DMS79 (cell line): ENCODE measurements around the gene ANO6.
"Not testable (repeated sequence)": the region's sequence is repeated elsewhere in the genome, so short reads cannot be mapped to it uniquely, and the experiment has no call there.

Source experiments
- DNase-seq: peaks from one replicate; lab custom pipeline; 2025; lab: John Stamatoyannopoulos, UW

The ANO6 gene

DNA sequence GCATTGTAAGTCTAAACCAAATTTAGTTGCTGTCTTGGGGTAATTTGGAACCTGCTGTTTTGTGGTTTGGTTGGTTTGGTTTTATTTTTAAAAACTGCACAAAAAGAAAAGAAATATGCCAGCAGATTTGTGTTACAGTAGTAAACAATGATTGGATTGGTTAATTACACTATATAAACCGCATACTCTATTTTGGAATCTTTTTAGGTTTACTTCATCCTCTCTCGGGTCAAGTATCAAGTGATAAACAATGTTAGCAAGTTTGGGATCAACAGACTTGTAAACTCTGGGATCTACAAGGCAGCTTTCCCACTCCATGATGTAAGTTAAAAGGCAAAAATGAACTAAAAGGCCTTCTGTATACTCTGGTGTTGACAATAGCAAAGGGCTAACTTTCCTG, 132.4 kb downstream of the ANO6 start:
- DNase-seq = no peak

DNA sequence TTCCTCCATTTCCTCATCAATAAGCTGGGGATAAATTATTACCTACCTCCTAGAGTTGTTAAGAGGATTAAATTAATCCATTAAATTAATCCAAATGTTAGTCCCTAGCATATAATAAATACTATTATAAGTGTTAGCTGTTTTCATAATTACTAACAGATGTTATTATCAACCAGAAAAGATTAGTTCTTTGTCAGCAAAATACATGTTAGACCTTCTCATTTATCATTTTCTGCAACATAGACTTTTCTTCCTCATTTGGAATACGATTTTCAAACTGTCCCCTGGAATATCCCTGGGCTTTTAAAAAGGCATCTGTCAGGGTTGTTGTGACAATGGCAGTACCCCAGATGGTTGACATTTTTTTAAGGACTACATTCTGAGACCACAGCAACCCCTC, 133.1 kb downstream of the ANO6 start:
- no peak for DNase-seq

DNA sequence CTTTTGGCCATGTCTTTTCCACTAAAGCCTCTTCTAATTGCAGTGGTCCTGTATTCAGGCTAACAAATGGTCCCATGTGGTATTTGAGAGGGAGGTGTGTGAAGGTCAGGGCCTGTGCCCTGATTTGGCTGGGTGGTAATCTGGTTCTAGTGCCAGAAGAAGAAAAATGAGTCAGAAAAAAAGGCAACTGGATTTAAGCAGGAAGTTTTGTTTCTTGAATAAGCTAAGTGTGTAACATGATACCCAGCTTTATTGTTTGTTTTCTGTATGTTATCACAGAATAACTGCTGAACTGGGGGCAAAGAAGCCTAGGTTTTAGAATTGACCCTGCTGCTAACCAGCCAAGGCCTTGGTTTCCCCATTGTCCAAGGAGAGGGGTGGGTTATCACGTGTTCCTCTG, 134.0 kb downstream of the ANO6 start:
- no peak for DNase-seq

DNA sequence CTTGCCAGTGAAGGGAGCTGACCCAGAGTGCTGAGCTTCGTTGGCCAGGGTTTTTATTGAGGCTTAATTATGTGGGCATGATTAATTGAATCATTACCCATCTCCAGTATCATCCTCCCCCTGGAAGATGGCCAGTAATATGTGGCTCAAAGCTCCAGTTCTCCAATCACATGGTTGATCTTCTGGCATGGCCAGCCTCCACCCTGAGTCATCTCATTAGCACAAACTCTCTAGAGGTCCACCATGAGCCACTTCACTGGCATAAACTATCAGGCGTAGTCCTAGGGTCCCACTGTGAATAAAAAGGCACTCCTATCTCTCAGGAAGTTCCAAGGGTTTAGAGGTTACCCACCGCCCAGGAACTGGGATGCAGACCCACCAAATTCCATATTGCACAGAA, 135.0 kb downstream of the ANO6 start:
- no peak for DNase-seq

DNA sequence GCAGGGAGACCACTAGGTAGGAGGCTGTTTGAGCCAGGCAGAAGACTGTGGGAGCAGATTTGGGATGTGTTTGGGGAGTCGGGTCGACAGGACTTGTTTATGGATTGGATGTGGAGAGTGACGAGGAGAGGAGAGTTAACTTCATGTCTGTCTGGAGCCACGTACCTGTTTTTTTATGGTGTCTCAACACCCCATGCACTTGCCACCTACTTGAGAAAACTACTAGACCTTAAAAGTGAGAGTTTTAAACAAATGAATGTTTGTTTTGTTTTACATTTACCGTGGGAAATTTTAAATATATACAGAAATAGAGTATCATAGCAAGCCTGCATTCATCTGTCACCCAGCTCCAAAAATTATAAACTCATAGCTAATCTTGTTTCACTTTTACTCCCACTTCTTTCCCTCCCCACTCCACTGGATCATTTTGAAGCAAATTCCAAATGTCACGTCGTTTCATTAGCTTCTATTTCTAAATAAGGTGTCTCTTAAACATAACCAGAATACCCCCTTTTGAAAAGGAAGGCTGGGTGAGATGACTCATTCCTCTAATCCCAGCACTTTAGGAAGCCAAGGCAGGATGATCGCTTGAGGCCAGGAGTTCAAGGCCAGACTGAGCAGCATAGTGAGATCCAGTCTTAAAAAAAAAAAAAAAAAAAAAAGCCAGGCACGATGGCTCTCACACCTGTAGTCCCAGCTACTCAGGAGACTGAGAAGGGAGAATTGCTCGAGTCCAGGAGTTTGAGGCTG, 136.2 kb downstream of the ANO6 start:
- DNase-seq = no peak

DNA sequence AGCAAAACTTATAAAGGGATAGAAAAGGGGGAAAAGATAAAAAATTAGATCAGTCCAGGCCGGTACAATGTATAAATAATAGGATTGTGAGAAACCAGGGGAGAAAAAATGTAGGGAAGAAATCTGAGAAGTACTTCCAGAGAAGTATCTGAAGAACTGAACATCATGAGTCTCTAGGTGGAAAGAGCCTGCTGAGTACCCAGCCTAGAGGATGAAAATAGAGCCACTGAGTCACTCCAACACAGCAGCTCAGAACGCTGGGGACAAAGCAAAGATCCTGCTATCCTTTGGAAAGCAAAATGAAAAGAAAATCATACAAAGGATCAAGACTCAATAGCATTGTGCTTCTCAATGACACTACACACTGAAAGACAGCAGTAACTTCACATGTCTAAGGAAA, 138.0 kb downstream of the ANO6 start:
- DNase-seq = no peak

DNA sequence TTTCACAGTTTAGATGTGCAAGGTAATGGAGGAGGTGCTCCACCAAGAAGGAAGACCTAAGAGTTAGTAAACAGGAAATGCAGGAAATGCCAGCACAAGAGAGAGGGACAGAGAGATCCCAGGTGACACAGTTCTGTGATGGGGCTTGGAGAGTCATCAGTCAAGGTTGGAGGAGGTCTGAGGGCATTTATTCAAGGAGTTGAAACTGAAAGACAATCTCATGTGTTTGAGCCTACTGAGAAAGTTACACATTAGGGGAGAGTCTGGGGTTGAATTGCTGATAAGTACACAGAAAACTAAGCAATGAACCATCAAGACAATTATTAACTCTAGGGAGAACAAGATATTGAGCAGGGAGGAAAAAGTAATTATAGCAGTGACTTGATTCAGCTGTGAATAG, 138.5 kb downstream of the ANO6 start:
- DNase-seq = no peak

DNA sequence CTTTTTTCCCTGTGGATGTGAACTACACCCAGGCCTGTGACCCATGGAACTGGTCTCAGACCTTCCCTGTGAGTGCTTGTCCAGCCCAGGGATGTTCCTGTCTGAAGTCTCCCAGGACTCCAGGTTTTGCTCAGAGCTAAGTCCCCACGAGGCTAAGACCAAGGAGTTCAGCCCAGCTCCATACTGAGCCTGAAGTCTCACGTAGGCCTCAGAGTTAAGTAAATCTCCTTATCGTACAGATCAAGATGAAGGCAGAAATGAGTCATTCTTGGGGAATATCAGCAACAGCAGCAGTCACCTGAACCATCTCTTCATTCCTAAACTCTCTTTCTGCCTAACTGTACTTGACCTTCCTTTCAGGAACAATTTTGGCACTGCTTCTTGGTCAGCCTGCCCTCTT, 139.8 kb downstream of the ANO6 start:
- no peak for DNase-seq

DNA sequence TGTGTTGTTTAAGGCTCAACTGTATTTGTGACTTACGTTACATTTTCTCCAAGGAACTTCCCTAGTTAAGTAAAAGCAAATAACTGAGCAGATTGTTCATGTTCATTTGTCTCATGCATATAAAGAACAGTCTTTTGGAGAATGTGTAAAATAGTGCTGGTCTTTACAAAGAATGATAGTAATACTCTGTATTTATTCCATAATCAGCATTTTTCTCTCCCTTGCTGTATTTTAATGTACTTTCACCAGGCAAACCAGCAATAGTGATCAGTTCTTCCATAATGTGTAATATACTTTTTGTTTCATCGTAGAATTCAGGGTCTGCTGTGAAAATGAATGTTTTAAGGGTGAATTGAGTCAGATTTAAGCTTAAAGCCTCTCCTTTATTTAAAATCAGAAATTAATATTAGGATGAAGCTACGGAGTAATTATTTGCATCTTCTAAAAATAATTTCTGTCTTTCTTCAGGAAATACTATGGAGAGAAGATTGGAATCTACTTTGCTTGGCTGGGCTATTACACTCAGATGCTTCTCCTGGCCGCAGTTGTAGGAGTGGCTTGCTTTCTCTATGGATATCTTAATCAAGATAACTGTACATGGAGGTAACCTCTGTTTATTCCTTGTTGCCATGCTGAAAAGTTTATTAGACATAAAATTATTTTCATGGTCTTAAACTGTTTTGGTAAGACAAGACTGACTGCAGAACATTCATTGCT, 141.1 kb downstream of the ANO6 start:
- DNase-seq = no peak

DNA sequence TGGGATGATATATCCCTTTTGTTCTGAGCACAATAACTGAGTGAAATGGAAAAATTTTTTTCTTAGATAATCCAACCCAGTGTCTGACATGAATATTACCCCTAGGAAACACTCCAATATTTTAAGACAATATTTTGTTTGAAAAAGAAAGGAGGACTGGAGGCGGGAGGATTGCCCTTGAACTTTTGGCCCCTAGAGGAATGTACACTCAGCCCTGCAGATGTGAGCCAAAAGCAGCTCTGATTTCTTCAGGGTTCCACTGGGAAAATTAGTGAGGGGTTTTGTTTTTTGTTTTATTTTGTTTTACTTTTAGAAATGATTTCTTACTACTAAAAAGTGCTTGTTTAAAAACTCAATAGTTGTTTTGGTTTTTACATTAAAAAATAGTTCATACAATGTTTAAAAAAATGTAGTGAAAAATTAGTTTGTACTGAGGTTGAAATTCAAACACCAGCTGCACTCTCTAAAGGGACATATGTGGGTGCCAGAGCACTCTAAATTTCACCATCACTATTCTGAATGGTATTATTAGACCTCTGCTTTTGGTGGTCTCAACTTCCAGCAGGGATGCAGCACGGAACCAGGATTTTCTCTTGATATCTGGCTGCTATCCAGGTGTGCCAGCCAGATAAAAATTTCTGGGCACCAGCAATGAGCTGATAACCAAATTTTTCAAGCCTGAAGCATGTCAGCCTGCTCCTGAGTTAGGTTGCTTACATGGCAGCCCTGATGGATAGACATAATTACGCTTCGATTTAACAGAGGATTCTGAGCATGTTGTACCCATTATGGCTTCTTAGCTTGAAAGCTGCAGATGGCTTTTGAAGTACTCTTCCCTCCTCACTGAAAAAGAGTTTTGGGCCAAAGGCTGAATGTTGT, 141.9 kb downstream of the ANO6 start:
- DNase-seq = no peak

DNA sequence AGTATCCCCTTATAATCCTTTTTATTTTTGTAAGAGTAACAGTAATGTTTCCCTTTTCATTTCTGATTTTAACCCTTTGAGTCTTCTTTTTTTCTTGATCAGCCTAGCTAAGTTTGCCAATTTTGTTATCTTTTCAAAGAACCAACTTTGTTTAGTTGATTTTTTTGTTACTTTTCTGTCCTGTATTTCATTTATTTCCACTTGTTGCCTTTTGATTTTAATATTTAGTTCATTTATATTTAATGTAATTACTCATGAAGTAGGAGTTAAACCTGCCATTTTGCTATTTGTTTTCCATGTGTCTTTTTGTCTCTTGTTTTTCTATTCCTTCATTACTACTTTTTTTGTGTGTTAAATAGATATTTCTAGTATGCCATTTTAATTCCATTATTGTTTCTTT, 146.4 kb downstream of the ANO6 start:
- DNase-seq = no peak

DNA sequence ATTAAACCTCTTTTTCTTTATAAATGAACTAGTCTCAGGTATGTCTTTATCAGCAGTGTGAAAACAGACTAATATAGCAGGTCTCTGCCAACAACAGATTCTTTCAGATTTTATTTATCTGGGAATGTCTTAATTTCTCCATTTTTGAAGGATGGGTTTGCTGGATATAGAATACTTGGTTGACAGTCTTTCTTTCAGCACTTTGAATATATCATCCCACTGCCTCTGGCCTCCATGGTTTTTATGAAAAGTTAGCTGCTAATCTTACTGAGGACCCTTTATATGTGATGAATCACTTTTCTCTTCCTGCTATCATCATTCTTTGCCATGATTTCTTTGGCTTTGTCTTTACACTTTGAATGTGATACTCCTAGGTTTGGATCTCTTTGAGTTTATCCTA, 148.0 kb downstream of the ANO6 start:
- DNase-seq = no peak

DNA sequence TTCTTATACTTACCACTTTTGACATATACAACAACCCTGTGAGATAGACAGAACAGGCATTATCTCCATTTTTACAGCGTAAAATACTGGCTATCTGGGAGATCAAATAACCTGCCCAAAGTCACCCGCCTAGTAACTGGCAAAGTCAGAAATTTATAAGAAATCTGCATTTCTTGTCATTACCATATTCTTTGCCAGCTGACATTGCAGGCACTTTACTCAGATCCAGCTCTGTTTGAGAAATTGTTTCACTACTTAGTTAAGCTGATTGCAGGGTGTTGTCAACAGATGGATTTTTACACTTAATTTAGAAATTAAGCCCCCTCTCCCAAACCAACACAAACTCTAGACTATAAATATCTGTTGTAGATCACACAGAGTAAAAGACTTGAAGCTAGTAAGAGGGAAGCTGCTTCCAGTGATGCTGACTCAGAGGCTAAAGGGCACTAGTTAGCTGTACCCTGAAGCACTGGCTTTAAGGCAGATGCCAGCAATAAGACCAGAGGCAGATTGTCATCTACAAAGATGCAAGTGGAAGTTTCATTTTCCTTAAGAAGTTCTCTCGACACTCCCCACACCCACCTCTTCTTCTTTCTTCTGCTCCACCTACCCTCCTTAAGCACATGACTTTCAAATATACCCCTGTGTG, 153.1 kb downstream of the ANO6 start:
- DNase-seq = no peak

DNA sequence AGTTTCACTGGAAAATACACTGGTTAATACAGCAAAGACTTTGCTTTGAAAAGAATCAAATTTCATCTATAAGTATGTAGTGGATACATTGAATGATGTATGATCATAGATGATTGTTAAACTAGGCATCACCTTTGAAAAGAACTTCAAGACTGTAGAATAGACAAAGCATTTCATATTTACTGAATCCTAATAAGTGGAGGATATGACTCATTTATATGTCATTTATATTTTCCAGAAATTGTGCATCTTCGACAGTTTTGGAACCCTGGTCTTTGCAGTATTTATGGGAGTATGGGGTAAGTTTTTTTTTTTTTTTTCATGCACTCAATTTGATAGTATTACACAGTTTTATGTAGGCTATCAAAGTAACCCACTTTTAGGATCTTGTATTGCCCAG, 161.9 kb downstream of the ANO6 start:
- no peak for DNase-seq

DNA sequence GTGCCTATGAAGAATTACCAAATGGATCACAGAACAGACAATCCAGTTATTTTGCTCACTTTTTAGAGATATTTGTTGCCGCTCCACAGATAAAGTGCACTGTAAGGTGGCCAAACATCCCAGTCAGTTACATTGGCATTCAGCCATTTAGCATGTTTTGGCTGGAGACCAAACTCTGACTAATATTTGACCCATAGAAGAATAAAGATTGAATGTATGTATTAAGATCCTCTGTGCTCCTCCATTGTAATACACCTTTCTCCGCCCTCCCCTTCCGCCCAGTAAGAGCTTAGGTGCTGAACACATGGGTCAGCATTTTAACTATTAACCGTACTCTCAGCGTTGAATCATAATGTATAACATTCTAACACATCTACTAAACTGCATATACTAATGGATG, 163.4 kb downstream of the ANO6 start:
- DNase-seq = no peak

DNA sequence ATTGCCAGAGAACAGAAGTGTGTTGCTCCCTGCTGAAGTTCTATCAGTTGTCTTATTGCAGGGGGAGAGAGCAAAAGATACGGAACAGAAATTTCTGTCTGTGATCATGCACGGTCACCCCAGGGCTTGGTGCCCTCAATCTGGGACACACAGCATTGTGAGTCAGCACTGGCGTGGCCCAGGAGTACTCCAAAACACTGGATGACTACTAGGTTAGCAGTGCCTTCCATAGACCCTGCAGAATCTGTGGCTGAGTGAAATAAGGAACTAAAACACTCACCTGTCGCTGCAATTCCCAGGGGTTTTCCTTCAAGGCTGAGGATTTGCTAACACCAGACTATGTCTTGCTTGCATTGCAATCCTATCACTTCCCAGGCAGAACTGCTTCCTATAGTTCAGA, 165.5 kb downstream of the ANO6 start:
- no peak for DNase-seq

DNA sequence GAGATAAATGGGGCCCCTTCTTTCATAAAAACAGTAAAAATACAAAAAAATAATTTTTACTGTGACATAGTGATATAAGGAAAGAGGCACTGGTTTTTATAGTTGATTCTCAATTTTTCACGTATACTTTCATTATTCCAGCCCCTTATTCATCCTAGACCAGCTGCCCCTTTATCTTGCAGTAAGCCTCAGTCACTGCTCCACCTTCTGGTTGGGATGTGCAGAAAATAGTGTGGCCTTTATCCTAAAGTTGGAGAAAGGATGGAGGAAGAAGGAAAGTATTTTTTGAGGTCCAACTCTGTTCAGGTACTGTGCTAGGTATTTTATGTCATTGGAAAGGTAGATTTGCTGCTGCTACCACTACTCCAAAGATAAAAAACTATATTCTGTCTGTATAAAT, 172.7 kb downstream of the ANO6 start:
- no peak for DNase-seq

DNA sequence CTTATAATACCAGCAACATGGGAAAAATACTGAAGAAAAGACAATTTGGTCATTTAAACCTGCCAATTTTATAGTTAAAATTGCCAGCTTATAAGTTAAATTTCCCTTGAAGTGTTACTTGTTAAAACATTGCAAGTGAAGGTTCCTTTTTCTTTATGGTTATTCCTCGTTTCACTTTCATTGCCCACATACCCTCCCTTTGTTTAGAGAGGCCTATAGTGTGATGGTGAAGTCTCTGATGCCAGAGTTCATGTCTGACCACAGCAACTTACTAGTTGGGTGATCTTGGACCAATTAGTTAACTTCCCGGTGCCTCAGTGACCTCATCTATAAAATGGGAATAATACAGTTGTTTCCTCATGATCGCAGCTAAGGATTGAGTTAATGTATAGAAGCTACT, 173.5 kb downstream of the ANO6 start:
- DNase-seq = no peak

DNA sequence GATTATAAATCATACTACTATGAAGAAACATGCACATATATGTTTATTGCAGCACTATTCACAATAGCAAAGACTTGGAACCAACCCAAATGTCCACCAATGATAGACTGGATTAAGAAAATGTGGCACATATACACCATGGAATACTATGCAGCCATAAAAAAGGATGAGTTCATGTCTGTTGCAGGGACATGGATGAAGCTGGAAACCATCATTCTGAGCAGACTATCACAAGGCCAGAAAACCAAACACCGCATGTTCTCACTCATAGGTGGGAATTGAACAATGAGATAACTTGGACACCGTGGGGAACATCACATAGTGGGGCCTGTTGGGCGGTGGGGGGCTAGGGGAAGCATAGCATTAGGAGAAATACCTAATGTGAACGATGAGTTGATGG, 181.6 kb downstream of the ANO6 start:
- DNase-seq = not testable (repeated sequence)

DNA sequence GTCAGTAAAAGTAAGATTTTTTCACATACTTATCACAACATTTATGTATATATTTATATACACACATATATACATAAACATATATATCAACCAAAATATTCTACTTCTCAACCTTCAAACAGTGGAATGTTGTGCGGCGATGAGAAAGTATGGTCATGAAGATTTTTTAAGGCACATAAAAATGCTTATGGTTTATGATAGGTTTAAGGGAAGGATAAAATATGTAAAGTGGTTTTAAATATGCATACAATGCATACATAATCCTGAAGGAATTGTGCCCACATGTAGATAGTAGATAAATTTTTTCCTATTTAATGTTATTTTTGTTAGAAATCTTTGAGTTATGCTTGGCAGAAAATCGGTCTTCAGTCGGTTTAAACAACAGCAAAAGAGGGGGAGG, 182.7 kb downstream of the ANO6 start:
- DNase-seq = no peak

DNA sequence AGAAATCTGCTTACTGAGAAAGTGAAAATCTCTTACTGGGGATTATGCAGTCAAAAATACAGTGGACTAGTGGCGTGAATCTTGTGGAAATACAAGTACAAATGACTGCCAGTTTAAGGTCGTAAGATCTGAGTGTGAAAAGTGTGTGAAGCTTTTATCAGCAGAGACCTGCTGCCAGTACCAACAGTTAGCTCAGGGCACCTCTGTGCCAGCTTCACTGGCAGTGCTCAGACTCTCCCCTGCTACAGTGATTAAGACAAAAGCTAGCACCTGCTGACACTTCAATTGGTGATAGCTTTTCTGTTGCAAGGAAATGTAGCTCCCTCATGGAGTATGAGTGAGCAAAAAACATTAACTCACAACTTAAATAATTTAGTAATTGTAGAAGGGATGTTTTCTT, 185.1 kb downstream of the ANO6 start:
- no peak for DNase-seq

DNA sequence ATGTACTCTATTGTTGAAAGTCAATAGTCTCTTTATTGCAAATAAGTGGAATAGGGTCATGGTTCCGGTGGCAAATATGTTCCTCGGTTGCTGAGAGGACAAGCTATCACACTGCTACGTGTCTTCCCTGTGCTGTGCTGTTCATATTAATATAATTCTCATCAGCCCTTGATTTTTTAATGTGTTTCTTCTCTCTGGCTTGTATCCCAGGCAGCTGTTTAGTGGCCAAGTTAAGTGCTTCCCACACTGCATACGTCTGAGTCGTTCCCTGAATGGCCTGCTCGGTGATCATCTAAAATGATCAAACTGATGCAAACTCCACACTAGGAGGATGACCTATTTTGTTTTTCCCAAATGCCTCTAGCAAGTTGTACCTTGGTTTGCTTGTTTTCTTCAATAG, 186.4 kb downstream of the ANO6 start:
- DNase-seq = no peak
